ENCODE measurements around the gene SH3RF2. TPM values are rescaled to one million over a fixed set of nuclear protein-coding genes. Genes with fewer than 3 reads are reported as not detected.
A peak's percentile ranks its signal among the peaks of the same experiment; 100 is the strongest.

Gene SH3RF2
- total and polyA plus RNA-seq, 2 donors (not counting 3 experiments of a cell fraction or from before 2014, with no cell fraction given): 0.54 to 0.84 TPM

DNA sequence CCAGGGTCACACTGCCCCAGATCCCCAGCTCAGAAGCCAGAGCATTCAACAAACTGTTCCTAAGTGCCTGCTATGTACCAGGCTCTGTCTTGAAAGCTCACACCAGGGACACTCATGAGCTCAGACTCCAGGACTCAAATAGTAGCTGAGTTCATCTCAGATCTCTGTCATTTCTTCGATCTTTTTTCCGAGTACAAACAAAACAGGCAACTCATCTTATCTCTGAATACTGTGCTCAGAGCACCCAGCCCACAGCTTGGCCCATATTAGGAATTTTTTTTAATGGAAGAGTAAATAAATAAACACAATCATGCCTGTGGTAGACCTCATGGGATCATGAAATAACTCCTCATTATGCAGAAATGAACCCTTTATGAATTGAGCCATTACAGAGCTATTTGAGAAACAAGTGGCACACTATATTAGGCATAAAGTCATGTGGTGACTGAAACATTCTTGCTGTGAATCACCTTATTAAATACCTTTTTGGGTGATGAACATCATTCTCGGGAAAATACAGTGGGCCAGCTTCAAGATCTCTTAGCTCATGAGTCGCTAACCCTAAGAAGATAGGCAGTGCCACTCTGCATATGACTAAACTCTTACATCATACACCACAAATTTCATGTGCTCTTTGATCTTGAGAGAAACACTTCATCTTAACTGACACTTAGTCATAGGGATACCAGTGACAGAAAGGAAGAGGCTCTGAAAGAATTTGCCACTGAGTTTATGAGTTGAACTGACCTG is 9.9 kb downstream of the SH3RF2 start:
- TF ChIP-seq FOS (IDR thresholded peaks at IDR 0.05; ENCODE audit: borderline replicate concordance, insufficient read depth, low read length): peak; percentile 42
- no peak for TF ChIP-seq EZH2 (IDR thresholded peaks at IDR 0.05; ENCODE audit: borderline replicate concordance, low read depth, low read length, severe bottlenecking)
- H3K79me2 ChIP-seq (ENCODE audit: control insufficient read depth, insufficient read depth, low read length): no peaks in the 10 kb centered on the region
- BruUV-seq (replicated peaks): no TSS peak
- ChIA-PET POLR2A (no interaction called here), CTCF (interaction anchor here (1.0 kb wide), 1 partner anchor 43 kb away, joined by 3 read pairs; no protein-coding TSS in a partner anchor)
- H4K20me1 ChIP-seq (replicated peaks; ENCODE audit: control insufficient read depth, extremely low read depth, insufficient read depth, low read length): no peaks in the 10 kb centered on the region
- no peak overlapping the region for H3K27ac ChIP-seq (ENCODE audit: insufficient read depth, low read depth, low read length)
- DNase-seq (ENCODE audit: low read depth, low spot score): no peak
- H3K4me2 ChIP-seq (ENCODE audit: insufficient read depth, low read length): no peak overlapping the region
- no peaks in the 10 kb centered on the region for H3K9me1 ChIP-seq (replicated peaks; ENCODE audit: control insufficient read depth, extremely low read depth, insufficient read depth, low read length)
- intact Hi-C loops (cut with micrococcal nuclease) (no loop called here), dilution Hi-C loops (cut with MboI; ENCODE audit: extremely low pct_ligation_motif_present, low sequenced_read_pairs) (no loop called here)
- H3K9ac ChIP-seq (replicated peaks; ENCODE audit: extremely low read depth, insufficient read depth, low read length): no peak overlapping the region
- H3K36me3 ChIP-seq (ENCODE audit: control insufficient read depth in 2 of 2, extremely low read depth in 1 of 2, insufficient read depth in 2 of 2, low read length in 2 of 2): no peaks in the 10 kb centered on the region
- no peak for FAIRE-seq
- H3K4me3 ChIP-seq (replicated peaks in 1 of 3; ENCODE audit: insufficient read depth in 1 of 3, low read depth in 1 of 3, low read length in 3 of 3): no peak overlapping the region
- no peak overlapping the region for H2AFZ ChIP-seq (ENCODE audit: low read depth, low read length)
- no peaks in the 10 kb centered on the region for H3K9me3 ChIP-seq (replicated peaks; ENCODE audit: control insufficient read depth, insufficient read depth, low read length)
- peaks cover 2% of the 10 kb centered on the region in 2 experiments for H3K27me3 ChIP-seq (ENCODE audit: control insufficient read depth in 2 of 2, insufficient read depth in 2 of 2, low read length in 2 of 2)
- no peaks in the 10 kb centered on the region for H3K4me1 ChIP-seq (ENCODE audit: control insufficient read depth, extremely low read depth, insufficient read depth, low read length)

DNA sequence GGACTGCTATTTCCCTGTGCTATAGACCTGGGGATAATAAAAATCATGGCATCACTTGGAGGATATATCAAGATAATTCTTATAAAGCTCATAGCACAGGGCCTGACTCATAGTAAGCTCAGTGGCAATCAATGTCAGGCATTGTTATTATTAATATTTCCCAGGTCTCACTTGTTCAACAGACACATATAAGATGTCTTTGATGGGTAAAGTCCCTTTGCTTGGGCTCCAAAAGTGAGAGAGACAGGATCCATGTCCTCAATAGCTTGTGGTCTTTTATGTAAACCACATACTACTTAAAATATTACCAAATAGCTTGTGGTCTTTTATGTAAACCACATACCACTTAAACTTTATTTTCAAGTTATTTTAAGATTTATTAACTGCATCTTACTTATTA is 11.2 kb downstream of the SH3RF2 start:
- dilution Hi-C loops (cut with MboI; ENCODE audit: extremely low pct_ligation_motif_present, low sequenced_read_pairs) (no loop called here), intact Hi-C loops (cut with micrococcal nuclease) (no loop called here)
- Histone ChIP-seq H3K4me1 (ENCODE audit: control insufficient read depth, extremely low read depth, insufficient read depth, low read length) (no peaks in the 10 kb centered on the region), H3K36me3 (ENCODE audit: control insufficient read depth in 2 of 2, extremely low read depth in 1 of 2, insufficient read depth in 2 of 2, low read length in 2 of 2) (no peaks in the 10 kb centered on the region), H3K4me3 (replicated peaks in 1 of 3; ENCODE audit: insufficient read depth in 1 of 3, low read depth in 1 of 3, low read length in 3 of 3) (no peak overlapping the region), H3K4me2 (ENCODE audit: insufficient read depth, low read length) (no peak overlapping the region), H4K20me1 (replicated peaks; ENCODE audit: control insufficient read depth, extremely low read depth, insufficient read depth, low read length) (no peaks in the 10 kb centered on the region), H2AFZ (ENCODE audit: low read depth, low read length) (no peak overlapping the region), H3K9ac (replicated peaks; ENCODE audit: extremely low read depth, insufficient read depth, low read length) (no peak overlapping the region), H3K79me2 (ENCODE audit: control insufficient read depth, insufficient read depth, low read length) (no peaks in the 10 kb centered on the region), H3K9me1 (replicated peaks; ENCODE audit: control insufficient read depth, extremely low read depth, insufficient read depth, low read length) (no peaks in the 10 kb centered on the region), H3K27ac (ENCODE audit: insufficient read depth, low read depth, low read length) (no peak overlapping the region), H3K27me3 (ENCODE audit: control insufficient read depth in 2 of 2, insufficient read depth in 2 of 2, low read length in 2 of 2) (peaks cover 2 to 7% of the 10 kb centered on the region in 2 experiments), H3K9me3 (replicated peaks; ENCODE audit: control insufficient read depth, insufficient read depth, low read length) (no peaks in the 10 kb centered on the region)
- CTCF ChIA-PET: no interaction called here
- no TSS peak for BruUV-seq (replicated peaks)
- DNase-seq (ENCODE audit: low read depth, low spot score) (no peak), FAIRE-seq (no peak)
- POLR2A ChIA-PET: no interaction called here
- TF ChIP-seq, protein P1, sequence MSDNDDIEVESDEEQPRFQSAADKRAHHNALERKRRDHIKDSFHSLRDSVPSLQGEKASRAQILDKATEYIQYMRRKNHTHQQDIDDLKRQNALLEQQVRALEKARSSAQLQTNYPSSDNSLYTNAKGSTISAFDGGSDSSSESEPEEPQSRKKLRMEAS (IDR thresholded peaks at IDR 0.05; ENCODE audit: insufficient read depth, insufficient read length): no peak
- TF ChIP-seq FOS (IDR thresholded peaks at IDR 0.05; ENCODE audit: borderline replicate concordance, insufficient read depth, low read length) (no peak), JUN (IDR thresholded peaks at IDR 0.05; ENCODE audit: borderline replicate concordance, insufficient read depth, insufficient read length, low read depth) (no peak), POLR2AphosphoS5 (IDR thresholded peaks at IDR 0.05; ENCODE audit: insufficient read depth, low read depth, low read length) (no peak), MYC (IDR thresholded peaks at IDR 0.05; ENCODE audit: low read depth, low read length) (no peak), EZH2 (IDR thresholded peaks at IDR 0.05; ENCODE audit: borderline replicate concordance, low read depth, low read length, severe bottlenecking) (no peak), GATA2 (IDR thresholded peaks at IDR 0.05; ENCODE audit: insufficient read depth, insufficient read length, low read depth, low read length) (no peak), POLR2A (IDR thresholded peaks at IDR 0.05; ENCODE audit: low read depth, low read length) (no peak)
- TF ChIP-seq, protein P2, sequence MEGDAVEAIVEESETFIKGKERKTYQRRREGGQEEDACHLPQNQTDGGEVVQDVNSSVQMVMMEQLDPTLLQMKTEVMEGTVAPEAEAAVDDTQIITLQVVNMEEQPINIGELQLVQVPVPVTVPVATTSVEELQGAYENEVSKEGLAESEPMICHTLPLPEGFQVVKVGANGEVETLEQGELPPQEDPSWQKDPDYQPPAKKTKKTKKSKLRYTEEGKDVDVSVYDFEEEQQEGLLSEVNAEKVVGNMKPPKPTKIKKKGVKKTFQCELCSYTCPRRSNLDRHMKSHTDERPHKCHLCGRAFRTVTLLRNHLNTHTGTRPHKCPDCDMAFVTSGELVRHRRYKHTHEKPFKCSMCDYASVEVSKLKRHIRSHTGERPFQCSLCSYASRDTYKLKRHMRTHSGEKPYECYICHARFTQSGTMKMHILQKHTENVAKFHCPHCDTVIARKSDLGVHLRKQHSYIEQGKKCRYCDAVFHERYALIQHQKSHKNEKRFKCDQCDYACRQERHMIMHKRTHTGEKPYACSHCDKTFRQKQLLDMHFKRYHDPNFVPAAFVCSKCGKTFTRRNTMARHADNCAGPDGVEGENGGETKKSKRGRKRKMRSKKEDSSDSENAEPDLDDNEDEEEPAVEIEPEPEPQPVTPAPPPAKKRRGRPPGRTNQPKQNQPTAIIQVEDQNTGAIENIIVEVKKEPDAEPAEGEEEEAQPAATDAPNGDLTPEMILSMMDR (IDR thresholded peaks at IDR 0.05; ENCODE audit: extremely low read depth in 1 of 2, insufficient read depth in 1 of 2, low read depth in 1 of 2, low read length in 2 of 2): no peak
